ENCODE data around the gene STAP1. TPM values are rescaled to one million over a fixed set of nuclear protein-coding genes. Genes with fewer than 3 reads are reported as not detected.

The STAP1 gene
- total RNA-seq, 1 experiment from 2014 or later: not detected

DNA sequence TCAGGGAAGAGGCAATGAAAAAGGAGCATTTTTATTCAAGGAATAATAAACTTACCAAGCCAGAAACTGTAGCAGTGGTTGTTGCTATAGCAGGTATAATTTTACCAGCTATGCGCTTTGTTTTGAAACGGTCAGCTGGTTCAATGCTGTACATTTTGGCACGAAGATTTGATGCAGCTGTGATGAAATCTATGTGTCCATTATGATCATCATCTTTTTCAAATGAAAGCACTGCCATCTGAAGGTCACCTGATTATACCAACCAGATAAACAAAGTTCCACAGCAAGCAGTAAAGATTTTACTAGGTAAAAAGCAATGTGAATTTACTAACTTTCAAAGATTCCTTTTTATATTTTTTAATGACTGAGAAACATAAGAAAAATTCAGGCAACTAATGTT, 66.4 kb downstream of the STAP1 start:
- DNase-seq (ENCODE audit: low read depth, low spot score) (no peak), ATAC-seq (no peak)
- Histone ChIP-seq H3K27me3 (ENCODE audit: insufficient read depth, low read length) (no peaks in the 10 kb centered on the region), H3K27ac (ENCODE audit: low read depth, low read length) (no peak overlapping the region), H2AFZ (ENCODE audit: low read depth, low read length, poor library complexity, severe bottlenecking) (no peak overlapping the region), H3K9me2 (ENCODE audit: insufficient read depth) (no peaks in the 10 kb centered on the region), H3K9ac (ENCODE audit: low read length) (no peak overlapping the region), H3K36me3 (ENCODE audit: control insufficient read depth in 1 of 2, insufficient read depth in 2 of 2, low read length in 2 of 2) (peaks cover 14 to 20% of the 10 kb centered on the region in 2 experiments), H3K9me3 (ENCODE audit: control insufficient read depth in 1 of 2, insufficient read depth in 1 of 2, low read depth in 1 of 2, low read length in 2 of 2) (no peaks in the 10 kb centered on the region), H4K20me1 (ENCODE audit: insufficient read depth) (no peaks in the 10 kb centered on the region), H3K79me2 (ENCODE audit: insufficient read depth, low read length) (no peaks in the 10 kb centered on the region), H3K4me2 (ENCODE audit: low read length) (no peak overlapping the region), H3K4me1 (ENCODE audit: control insufficient read depth in 1 of 2, insufficient read depth in 2 of 2, low read length in 2 of 2) (no peaks in the 10 kb centered on the region), H3K4me3 (replicated peaks in 1 of 2; ENCODE audit: low read depth in 1 of 2, low read length in 2 of 2) (no peak overlapping the region)
- CTCF ChIA-PET: no interaction called here
- intact Hi-C loops (cut with micrococcal nuclease): no loop called here
- POLR2A ChIA-PET: no interaction called here
- RAD21 ChIA-PET (ENCODE audit: low non-redundant PET in 1 of 2, low total read pairs in 2 of 2, uncharacterized antibody in 2 of 2, unreplicated experiment in 2 of 2): no interaction called here
- TF ChIP-seq, protein P1, sequence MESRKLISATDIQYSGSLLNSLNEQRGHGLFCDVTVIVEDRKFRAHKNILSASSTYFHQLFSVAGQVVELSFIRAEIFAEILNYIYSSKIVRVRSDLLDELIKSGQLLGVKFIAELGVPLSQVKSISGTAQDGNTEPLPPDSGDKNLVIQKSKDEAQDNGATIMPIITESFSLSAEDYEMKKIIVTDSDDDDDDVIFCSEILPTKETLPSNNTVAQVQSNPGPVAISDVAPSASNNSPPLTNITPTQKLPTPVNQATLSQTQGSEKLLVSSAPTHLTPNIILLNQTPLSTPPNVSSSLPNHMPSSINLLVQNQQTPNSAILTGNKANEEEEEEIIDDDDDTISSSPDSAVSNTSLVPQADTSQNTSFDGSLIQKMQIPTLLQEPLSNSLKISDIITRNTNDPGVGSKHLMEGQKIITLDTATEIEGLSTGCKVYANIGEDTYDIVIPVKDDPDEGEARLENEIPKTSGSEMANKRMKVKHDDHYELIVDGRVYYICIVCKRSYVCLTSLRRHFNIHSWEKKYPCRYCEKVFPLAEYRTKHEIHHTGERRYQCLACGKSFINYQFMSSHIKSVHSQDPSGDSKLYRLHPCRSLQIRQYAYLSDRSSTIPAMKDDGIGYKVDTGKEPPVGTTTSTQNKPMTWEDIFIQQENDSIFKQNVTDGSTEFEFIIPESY (IDR thresholded peaks at IDR 0.05; ENCODE audit: extremely low read depth, insufficient replicate concordance, low read length): no peak
- TF ChIP-seq ZNF274 (IDR thresholded peaks at IDR 0.05; ENCODE audit: low read depth, low read length) (no peak), TCF7L2 (IDR thresholded peaks at IDR 0.05; ENCODE audit: borderline replicate concordance, extremely low read depth, insufficient read depth, insufficient read length) (no peak), SRF (IDR thresholded peaks at IDR 0.05; ENCODE audit: low read depth) (no peak), ELF1 (IDR thresholded peaks at IDR 0.05; ENCODE audit: borderline replicate concordance, low read depth) (no peak), CEBPB (IDR thresholded peaks at IDR 0.05; ENCODE audit: low read depth) (no peak), EZH2phosphoT487 (IDR thresholded peaks at IDR 0.05; ENCODE audit: borderline replicate concordance) (no peak), YY1 (IDR thresholded peaks at IDR 0.05; ENCODE audit: extremely low read depth, insufficient replicate concordance, low read depth, low read length) (no peak), ZFX (IDR thresholded peaks at IDR 0.05) (no peak), EZH2 (IDR thresholded peaks at IDR 0.05) (no peak), JUND (IDR thresholded peaks at IDR 0.05) (no peak), FOSL1 (IDR thresholded peaks at IDR 0.05; ENCODE audit: low read depth) (no peak), POLR2A (IDR thresholded peaks at IDR 0.05; ENCODE audit: borderline replicate concordance, extremely low read depth, insufficient read depth, insufficient read length) (no peak), POLR2AphosphoS5 (IDR thresholded peaks at IDR 0.05; ENCODE audit: low read depth, low read length) (no peak), EGR1 (IDR thresholded peaks at IDR 0.05; ENCODE audit: low read depth) (no peak), CBX3 (IDR thresholded peaks at IDR 0.05; ENCODE audit: low read depth) (no peak), SIN3A (IDR thresholded peaks at IDR 0.05; ENCODE audit: low read depth) (no peak)
- TF ChIP-seq, protein P2, sequence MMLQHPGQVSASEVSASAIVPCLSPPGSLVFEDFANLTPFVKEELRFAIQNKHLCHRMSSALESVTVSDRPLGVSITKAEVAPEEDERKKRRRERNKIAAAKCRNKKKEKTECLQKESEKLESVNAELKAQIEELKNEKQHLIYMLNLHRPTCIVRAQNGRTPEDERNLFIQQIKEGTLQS (IDR thresholded peaks at IDR 0.05): no peak
- TF ChIP-seq, protein P3, sequence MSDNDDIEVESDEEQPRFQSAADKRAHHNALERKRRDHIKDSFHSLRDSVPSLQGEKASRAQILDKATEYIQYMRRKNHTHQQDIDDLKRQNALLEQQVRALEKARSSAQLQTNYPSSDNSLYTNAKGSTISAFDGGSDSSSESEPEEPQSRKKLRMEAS (IDR thresholded peaks at IDR 0.05): no peak
- no TSS peak for BruUV-seq (replicated peaks)

All from HCT116 (cell line).